GM21529 (cell line): Measurements from ENCODE around the gene PSMD1.
"Not testable (repeated sequence)": the region's sequence is repeated elsewhere in the genome, so short reads cannot be mapped to it uniquely, and the experiment has no call there.

Experiments
- ATAC-seq: cut with Tn5 transposase; IDR thresholded peaks from one replicate; pipeline ENCODE4 v1.9.1; 2021; ENCODE audit not compliant: unreplicated experiment

The PSMD1 gene

GRCh38 chr2:231182513-231182899, 125.8 kb downstream of the PSMD1 start:
- no peak for ATAC-seq

GRCh38 chr2:231183851-231184250, 127.2 kb downstream of the PSMD1 start:
- no peak for ATAC-seq

- ATAC-seq, result no peak
Measured at GRCh38 chr2:231184319-231184718, 127.7 kb downstream of the PSMD1 start.

- ATAC-seq, result no peak
Measured at GRCh38 chr2:231185050-231185725, 128.5 kb downstream of the PSMD1 start.

GRCh38 chr2:231185886-231186285, 129.2 kb downstream of the PSMD1 start:
- no peak for ATAC-seq

- no peak for ATAC-seq
Measured at GRCh38 chr2:231186325-231186724, 129.7 kb downstream of the PSMD1 start.

- no peak for ATAC-seq
Measured at GRCh38 chr2:231187736-231188505, 131.3 kb downstream of the PSMD1 start.

GRCh38 chr2:231188506-231189170, 132.0 kb downstream of the PSMD1 start:
- ATAC-seq, result no peak

- no peak for ATAC-seq
Measured at GRCh38 chr2:231189171-231189530, 132.5 kb downstream of the PSMD1 start.

- no peak for ATAC-seq
Measured at GRCh38 chr2:231189571-231190495, 133.2 kb downstream of the PSMD1 start.

GRCh38 chr2:231190531-231191197, 134.0 kb downstream of the PSMD1 start:
- ATAC-seq, result no peak

- ATAC-seq, result no peak
Measured at GRCh38 chr2:231191896-231192872, 135.5 kb downstream of the PSMD1 start.

- no peak for ATAC-seq
Measured at GRCh38 chr2:231193216-231193615, 136.5 kb downstream of the PSMD1 start.

GRCh38 chr2:231196592-231196991, 139.9 kb downstream of the PSMD1 start:
- ATAC-seq, result no peak

- not testable (repeated sequence) for ATAC-seq
Measured at GRCh38 chr2:231197196-231197595, 140.5 kb downstream of the PSMD1 start.

- no peak for ATAC-seq
Measured at GRCh38 chr2:231197706-231198290, 141.1 kb downstream of the PSMD1 start.

GRCh38 chr2:231198291-231199173, 141.9 kb downstream of the PSMD1 start, which contains the start of gene ARMC9:
Gene ARMC9 (plus strand): TSS chr2:231198631. CDS start chr2:231206239, 7,608 bp downstream.
- ATAC-seq, result peak; percentile 97

GRCh38 chr2:231199219-231199618, 142.6 kb downstream of the PSMD1 start:
- no peak for ATAC-seq
